RWPE1 (cell line): ENCODE measurements around the gene SRSF8.

Experiments used
- CTCF ChIA-PET: fragments of 350-600 bp; sonication (Branson Sonifier 250); formaldehyde crosslinking; extraction: SDS; loops from one replicate; lab custom pipeline; 2021; lab: Yijun Ruan, JAX
- POLR2A ChIA-PET: fragments of 400-600 bp; formaldehyde crosslinking; extraction: SDS; loops from one replicate; lab custom pipeline; 2020; ENCODE audit warnings: antibody characterized with exemption; ENCODE audit not compliant: low non-redundant PET; lab: Yijun Ruan, JAX
- DNase-seq: peaks from one replicate; pipeline ENCODE4 v3.0.0; 2012; ENCODE audit warnings: low spot score
- H3K27ac ChIP-seq: fragments of 450-650 bp; 2 replicates; pipeline ENCODE4 v1.5.1; 2017
- CTCF ChIP-seq: fragments of 450-650 bp; conservative IDR thresholded peaks from 2 replicates; pipeline ENCODE4 v1.5.1; 2017; ENCODE audit warnings: low read depth, mild to moderate bottlenecking

Gene SRSF8

GRCh38 chr11:95067841-95068219 is 1.1 kb downstream of the SRSF8 start:
- H3K27ac ChIP-seq = peak overlapping the region; percentile 92
- ChIA-PET POLR2A (interaction anchor here (0.6 to 1.8 kb wide), 6 partner anchors 15 to 95 kb away, joined by 3 to 6 read pairs (median 3); partner anchors contain the start of genes CWC15 and KDM4D), CTCF (interaction anchor here (0.8 to 1.2 kb wide), 3 partner anchors 12 to 22 kb away, joined by 3 to 5 read pairs (median 3); partner anchors contain the start of gene ENDOD1)
- no peak for TF ChIP-seq CTCF
- no peak for DNase-seq

GRCh38 chr11:95068549-95068948 is 1.8 kb downstream of the SRSF8 start:
- 0 out of 2 replicates have a peak overlapping the region, but pooled peaks have one; percentile 36 for H3K27ac ChIP-seq
- CTCF ChIA-PET = interaction anchor here (0.6 to 0.7 kb wide), 2 partner anchors 636 to 683 kb away, joined by 3 read pairs; no protein-coding TSS in a partner anchor
- POLR2A ChIA-PET = no interaction called here
- peak; percentile 79 for DNase-seq
- TF ChIP-seq CTCF = no peak

GRCh38 chr11:95070471-95070870 is 3.8 kb downstream of the SRSF8 start:
- no peak overlapping the region for H3K27ac ChIP-seq
- DNase-seq = no peak
- ChIA-PET CTCF (interaction anchor here (0.7 to 1.0 kb wide), 3 partner anchors 20 to 38 kb away, joined by 3 to 6 read pairs (median 3); no protein-coding TSS in a partner anchor), POLR2A (no interaction called here)
- no peak for TF ChIP-seq CTCF

GRCh38 chr11:95072948-95073347 is 6.2 kb downstream of the SRSF8 start:
- no peak for TF ChIP-seq CTCF
- H3K27ac ChIP-seq = no peak overlapping the region
- POLR2A ChIA-PET = interaction anchor here (1.0 to 1.4 kb wide), 2 partner anchors 17 to 35 kb away, joined by 3 to 4 read pairs; partner anchors contain the start of gene ENDOD1
- CTCF ChIA-PET = no interaction called here
- DNase-seq = no peak

- H3K27ac ChIP-seq = no peak overlapping the region
- POLR2A ChIA-PET = no interaction called here
- TF ChIP-seq CTCF = no peak
- no peak for DNase-seq
- CTCF ChIA-PET = interaction anchor here (0.5 to 0.6 kb wide), 2 partner anchors 30 to 306 kb away, joined by 3 to 5 read pairs; no protein-coding TSS in a partner anchor
Measured at GRCh38 chr11:95074792-95075563, 8.3 kb downstream of the SRSF8 start.

GRCh38 chr11:95076416-95076815 is 9.7 kb downstream of the SRSF8 start:
- no peak for TF ChIP-seq CTCF
- CTCF ChIA-PET = interaction anchor here (0.6 kb wide), 1 partner anchor 28 kb away, joined by 4 read pairs; no protein-coding TSS in a partner anchor
- no peak overlapping the region for H3K27ac ChIP-seq
- peak; percentile 26 for DNase-seq
- POLR2A ChIA-PET = interaction anchor here (0.6 kb wide), 2 partner anchors 1203 to 1238 kb away, joined by 3 to 5 read pairs; no protein-coding TSS in a partner anchor
